Fibroblast of lung (primary cell): ENCODE results near the gene SPRR3. TPM values are rescaled to one million over a fixed set of nuclear protein-coding genes. Genes with fewer than 3 reads are reported as not detected.

Experiments
- DNase-seq, 2 donors: peaks; one replicate each; pipeline versions ENCODE4 v3.0.0 to v3.0.0-alpha.2; 2010; ENCODE audit warnings: low read depth in 2 of 2
- H2AFZ ChIP-seq: 2 replicates; pipeline ENCODE4 v1.5.1; 2012; ENCODE audit warnings: low read length, control low read depth, inconsistent platforms
- H3K27ac ChIP-seq: 2 replicates; pipeline ENCODE4 v1.5.1; 2011; ENCODE audit warnings: low read length, control low read depth; ENCODE audit not compliant: insufficient read depth
- H3K27me3 ChIP-seq: 2 replicates; pipeline ENCODE4 v1.5.1; 2011; ENCODE audit warnings: mild to moderate bottlenecking, low read length; ENCODE audit not compliant: control insufficient read depth, insufficient read depth
- H3K36me3 ChIP-seq: 2 replicates; pipeline ENCODE4 v1.5.1; 2011; ENCODE audit warnings: low read length; ENCODE audit not compliant: control insufficient read depth, insufficient read depth
- H3K4me1 ChIP-seq: 2 replicates; pipeline ENCODE4 v1.5.1; 2011; ENCODE audit warnings: low read length; ENCODE audit not compliant: control insufficient read depth, insufficient read depth; ENCODE audit errors: extremely low read depth
- H3K4me2 ChIP-seq: 2 replicates; pipeline ENCODE4 v1.5.1; 2011; ENCODE audit warnings: low read length, control low read depth; ENCODE audit not compliant: insufficient read depth; ENCODE audit errors: extremely low read depth
- H3K4me3 ChIP-seq, 4 experiments: fragments of 200-600 bp in 1 of 4; sonication (generic) in 1 of 4; replicated peaks in 1 of 4; 2 replicates each; pipeline ENCODE4 v1.5.1; 2011 to 2016; ENCODE audit warnings: low read length in 4 of 4, low read depth in 3 of 4, mild to moderate bottlenecking in 3 of 4, control low read depth in 2 of 4, inconsistent platforms in 1 of 4, mixed read lengths in 1 of 4; ENCODE audit not compliant: insufficient read depth in 1 of 4; ENCODE audit errors: control extremely low read depth in 1 of 4
- H3K79me2 ChIP-seq: 2 replicates; pipeline ENCODE4 v1.5.1; 2012; ENCODE audit warnings: mild to moderate bottlenecking, low read length, inconsistent platforms; ENCODE audit not compliant: control insufficient read depth, insufficient read depth
- H3K9ac ChIP-seq: 2 replicates; pipeline ENCODE4 v1.5.1; 2011; ENCODE audit warnings: mild to moderate bottlenecking, low read length, control low read depth; ENCODE audit not compliant: insufficient read depth
- H3K9me3 ChIP-seq: 2 replicates; pipeline ENCODE4 v1.5.1; 2012; ENCODE audit warnings: low read depth, low read length; ENCODE audit not compliant: control insufficient read depth, insufficient read depth
- H4K20me1 ChIP-seq: 2 replicates; pipeline ENCODE4 v1.5.1; 2011; ENCODE audit warnings: low read length; ENCODE audit not compliant: control insufficient read depth, insufficient read depth; ENCODE audit errors: extremely low read depth
- EZH2 ChIP-seq: IDR thresholded peaks from 2 replicates; pipeline ENCODE4 v1.5.1; 2012; ENCODE audit warnings: low read length, control low read depth, mild to moderate bottlenecking; ENCODE audit errors: missing control alignments
- polyA plus RNA-seq, 2 donors: library from polyadenylated mRNA; depleted of rRNA in 1 of 2; stranded (reverse) in 1 of 2; unstranded in 1 of 2; fragments of >200 nt; gene quantifications; 2 replicates each; pipeline ENCODE4 v1.2.1, GENCODE V29; 2011 to 2012; ENCODE audit warnings: missing spikeins in 1 of 2
- total RNA-seq: library from RNA; depleted of rRNA; stranded (reverse); fragments of >200 nt; gene quantifications from 2 replicates; pipeline ENCODE4 v1.2.1, GENCODE V29; 2014
- TF ChIP-seq, protein P1 (sequence below), 2 donors: IDR thresholded peaks in 1 of 2; conservative IDR thresholded peaks in 1 of 2; 1 replicate in 1 of 2; 2 replicates in 1 of 2; pipeline ENCODE4 v1.5.1; 2011 to 2012; ENCODE audit warnings: low read length in 2 of 2, control low read depth in 1 of 2, inconsistent platforms in 1 of 2, low read depth in 1 of 2, mild to moderate bottlenecking in 1 of 2

The SPRR3 gene
- total and polyA plus RNA-seq, 2 donors (not counting 1 experiment from before 2014, with no cell fraction given), result not detected

DNA sequence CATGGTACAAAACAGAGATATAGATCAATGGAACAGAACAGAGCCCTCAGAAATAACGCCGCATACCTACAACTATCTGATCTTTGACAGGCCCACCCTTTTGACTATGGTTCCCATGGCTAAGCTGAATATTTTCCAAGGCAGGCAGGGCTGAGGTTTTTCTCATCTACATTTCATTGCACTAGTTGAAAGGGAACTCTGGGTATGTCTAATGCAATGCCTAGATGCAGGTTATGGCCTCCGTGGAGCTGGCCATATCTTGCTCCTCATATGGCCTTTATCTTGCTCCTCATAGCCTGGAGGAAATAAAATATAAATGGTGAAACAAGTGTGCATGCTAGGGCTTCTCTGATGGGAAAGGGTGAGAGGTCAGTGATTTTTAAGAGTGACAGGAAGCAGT lies 44.0 kb upstream of the SPRR3 start:
- H3K27ac ChIP-seq, result no peak overlapping the region
- no peaks in the 10 kb centered on the region for H3K36me3 ChIP-seq
- H3K9ac ChIP-seq, result no peak overlapping the region
- no peak overlapping the region for H2AFZ ChIP-seq
- H3K27me3 ChIP-seq, result no peaks in the 10 kb centered on the region
- H3K4me2 ChIP-seq, result no peak overlapping the region
- H3K9me3 ChIP-seq, result no peaks in the 10 kb centered on the region
- H3K4me3 ChIP-seq, result no peak overlapping the region
- H3K79me2 ChIP-seq, result no peaks in the 10 kb centered on the region
- TF ChIP-seq, protein P1, sequence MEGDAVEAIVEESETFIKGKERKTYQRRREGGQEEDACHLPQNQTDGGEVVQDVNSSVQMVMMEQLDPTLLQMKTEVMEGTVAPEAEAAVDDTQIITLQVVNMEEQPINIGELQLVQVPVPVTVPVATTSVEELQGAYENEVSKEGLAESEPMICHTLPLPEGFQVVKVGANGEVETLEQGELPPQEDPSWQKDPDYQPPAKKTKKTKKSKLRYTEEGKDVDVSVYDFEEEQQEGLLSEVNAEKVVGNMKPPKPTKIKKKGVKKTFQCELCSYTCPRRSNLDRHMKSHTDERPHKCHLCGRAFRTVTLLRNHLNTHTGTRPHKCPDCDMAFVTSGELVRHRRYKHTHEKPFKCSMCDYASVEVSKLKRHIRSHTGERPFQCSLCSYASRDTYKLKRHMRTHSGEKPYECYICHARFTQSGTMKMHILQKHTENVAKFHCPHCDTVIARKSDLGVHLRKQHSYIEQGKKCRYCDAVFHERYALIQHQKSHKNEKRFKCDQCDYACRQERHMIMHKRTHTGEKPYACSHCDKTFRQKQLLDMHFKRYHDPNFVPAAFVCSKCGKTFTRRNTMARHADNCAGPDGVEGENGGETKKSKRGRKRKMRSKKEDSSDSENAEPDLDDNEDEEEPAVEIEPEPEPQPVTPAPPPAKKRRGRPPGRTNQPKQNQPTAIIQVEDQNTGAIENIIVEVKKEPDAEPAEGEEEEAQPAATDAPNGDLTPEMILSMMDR (conservative IDR thresholded peaks at IDR 0.05 in 1 of 2, IDR thresholded peaks at IDR 0.05 in 1 of 2; ENCODE audit: low read depth in 1 of 2, low read length in 2 of 2), result no peak
- no peak for TF ChIP-seq EZH2
- no peak for DNase-seq
- no peaks in the 10 kb centered on the region for H4K20me1 ChIP-seq
- H3K4me1 ChIP-seq, result no peaks in the 10 kb centered on the region

DNA sequence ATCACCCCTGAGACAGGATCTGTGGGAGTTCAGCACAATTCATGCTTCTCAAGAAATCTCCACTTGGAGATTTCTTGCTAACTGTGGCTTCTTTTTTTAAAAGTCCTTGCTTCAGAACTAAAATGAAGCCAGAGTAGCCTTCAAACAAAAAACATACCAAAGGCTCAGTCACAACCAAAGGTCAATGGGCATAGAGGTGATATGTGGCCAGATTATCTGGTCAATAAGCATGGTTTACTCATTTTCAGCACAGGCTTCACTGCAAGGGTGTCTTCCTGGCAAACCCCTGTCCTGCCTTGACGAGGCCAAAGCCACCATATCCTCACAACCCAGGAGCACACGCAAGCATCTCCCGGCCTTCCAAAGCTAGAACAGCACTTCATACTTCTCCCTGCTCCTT lies 42.3 kb upstream of the SPRR3 start:
- no peaks in the 10 kb centered on the region for H4K20me1 ChIP-seq
- H2AFZ ChIP-seq, result no peak overlapping the region
- no peak overlapping the region for H3K4me2 ChIP-seq
- H3K27ac ChIP-seq, result no peak overlapping the region
- no peak overlapping the region for H3K9ac ChIP-seq
- TF ChIP-seq, protein P1 (conservative IDR thresholded peaks at IDR 0.05 in 1 of 2, IDR thresholded peaks at IDR 0.05 in 1 of 2; ENCODE audit: low read depth in 1 of 2, low read length in 2 of 2), result no peak
- DNase-seq, result no peak
- no peaks in the 10 kb centered on the region for H3K4me1 ChIP-seq
- no peaks in the 10 kb centered on the region for H3K79me2 ChIP-seq
- H3K27me3 ChIP-seq, result no peaks in the 10 kb centered on the region
- no peak overlapping the region for H3K4me3 ChIP-seq
- H3K9me3 ChIP-seq, result no peaks in the 10 kb centered on the region
- no peaks in the 10 kb centered on the region for H3K36me3 ChIP-seq

DNA sequence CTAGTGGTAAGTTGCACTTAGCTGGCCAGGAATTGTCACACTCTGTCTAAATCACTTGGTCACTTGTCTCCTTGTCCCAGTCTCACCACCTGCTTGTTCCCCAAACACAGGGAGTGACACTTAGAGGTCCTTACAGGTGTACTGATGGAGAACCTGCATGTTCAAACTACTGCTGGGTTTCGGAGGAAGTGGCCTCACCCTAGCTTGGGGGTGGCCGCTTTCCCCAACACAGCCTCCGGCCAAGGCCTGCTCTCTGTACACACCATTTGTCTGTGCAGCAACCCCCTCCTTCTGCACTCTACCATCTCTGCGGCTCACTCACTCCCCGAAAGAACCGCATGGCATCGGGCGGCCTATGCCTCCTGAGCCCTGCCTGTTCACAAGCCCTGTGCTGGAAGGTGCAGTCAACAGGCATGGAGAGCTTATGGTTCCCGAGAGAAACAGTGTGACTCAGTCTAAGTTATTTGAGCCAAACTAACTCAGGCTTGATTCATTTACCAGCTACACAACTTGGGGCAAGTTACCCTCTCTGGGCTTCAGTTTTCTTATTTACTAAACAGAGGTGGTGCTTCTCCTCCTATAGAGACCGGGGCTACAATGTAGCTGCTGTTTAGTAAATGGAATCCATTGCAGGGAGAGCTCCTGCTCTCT lies 41.6 kb upstream of the SPRR3 start:
- no peak for DNase-seq
- H3K79me2 ChIP-seq, result no peaks in the 10 kb centered on the region
- TF ChIP-seq, protein P1 (conservative IDR thresholded peaks at IDR 0.05 in 1 of 2, IDR thresholded peaks at IDR 0.05 in 1 of 2; ENCODE audit: low read depth in 1 of 2, low read length in 2 of 2), result no peak
- no peak for TF ChIP-seq EZH2

More for the DNA sequence above, 41.6 kb upstream of the SPRR3 start:
- H3K4me1 ChIP-seq, result no peaks in the 10 kb centered on the region
- no peak overlapping the region for H3K9ac ChIP-seq
- no peaks in the 10 kb centered on the region for H3K9me3 ChIP-seq
- no peaks in the 10 kb centered on the region for H3K36me3 ChIP-seq
- H3K27ac ChIP-seq, result no peak overlapping the region
- no peaks in the 10 kb centered on the region for H3K27me3 ChIP-seq
- H2AFZ ChIP-seq, result no peak overlapping the region
- no peak overlapping the region for H3K4me3 ChIP-seq
- no peak overlapping the region for H3K4me2 ChIP-seq
- H4K20me1 ChIP-seq, result no peaks in the 10 kb centered on the region
